Muscle of leg (tissue), 16 donors: ENCODE data around the gene HSPA12A. TPM values are rescaled to one million over a fixed set of nuclear protein-coding genes. Genes with fewer than 3 reads are reported as not detected.

ENCODE experiments used
- DNase-seq: peaks from one replicate; pipeline ENCODE4 v3.0.0; 2013
- H3K27ac ChIP-seq: one replicate; pipeline ENCODE4 v1.5.1; 2013; ENCODE audit warnings: mild to moderate bottlenecking, low read length, control low read depth
- H3K27me3 ChIP-seq: one replicate; pipeline ENCODE4 v1.6.1; 2013; ENCODE audit warnings: low read length; ENCODE audit not compliant: control insufficient read depth, insufficient read depth
- H3K36me3 ChIP-seq: one replicate; pipeline ENCODE4 v1.6.1; 2013; ENCODE audit warnings: low read length; ENCODE audit not compliant: control insufficient read depth, insufficient read depth
- H3K4me1 ChIP-seq: one replicate; pipeline ENCODE4 v1.6.1; 2013; ENCODE audit warnings: low read length; ENCODE audit not compliant: control insufficient read depth, insufficient read depth
- H3K4me3 ChIP-seq: one replicate; pipeline ENCODE4 v1.5.1; 2013; ENCODE audit warnings: low read length, control low read depth
- H3K9me3 ChIP-seq: replicated peaks from 2 replicates; pipeline ENCODE4 v1.6.1; 2013; ENCODE audit warnings: low read depth, low read length; ENCODE audit not compliant: control insufficient read depth
- WGBS: methylation state at CpG from one replicate; pipeline ENCODE4 v1.1.5; 2013; ENCODE audit warnings: missing lambda C conversion rate; ENCODE audit not compliant: insufficient coverage; 5-methylcytosine and 5-hydroxymethylcytosine counted together
- long read RNA-seq, 11 donors: transcript quantifications; one replicate each; lab custom pipeline, GENCODE V29; 2026
- polyA plus RNA-seq, 8 donors: library from polyadenylated mRNA; unstranded; fragments of 120-200 nt; gene quantifications; one replicate each; pipeline versions ENCODE4 v1.2.1 to v1.2.3, GENCODE V29; 2013; ENCODE audit warnings: inconsistent platforms in 1 of 8, low replicate concordance in 1 of 8; ENCODE audit not compliant: insufficient read length in 8 of 8, insufficient read depth in 1 of 8
- total RNA-seq: library from RNA; stranded (reverse); fragments of 120-200 nt; gene quantifications from one replicate; pipeline ENCODE4 v1.2.4, GENCODE V29; 2013

The HSPA12A gene
- 6.3 TPM for total RNA-seq
- polyA plus RNA-seq, result 10 to 100 TPM in 1 of 8 donors, 1 to 10 TPM in 7; 5.5 to 10.8 (median 7.6) TPM
- long read RNA-seq, donor 1, partial matches to known transcripts, result 0 of 1 reads
- long read RNA-seq, donor 1, other reads (novel, unspliced or antisense), result 0 of 1 reads
- long read RNA-seq, donor 2, result 0 reads
- long read RNA-seq, donor 3, full-length matches to known transcripts, result 1 of 1 reads
- long read RNA-seq, donor 3, partial matches to known transcripts, result 0 of 1 reads
- long read RNA-seq, donor 3, other reads (novel, unspliced or antisense), result 0 of 1 reads
- long read RNA-seq, donor 4, result 0 reads
- long read RNA-seq, donor 5, result 0 reads
- long read RNA-seq, donor 6, result 0 reads
- long read RNA-seq, donor 7, full-length matches to known transcripts, result 2 of 2 reads
- long read RNA-seq, donor 7, partial matches to known transcripts, result 0 of 2 reads
- long read RNA-seq, donor 7, other reads (novel, unspliced or antisense), result 0 of 2 reads
- long read RNA-seq, donor 8, full-length matches to known transcripts, result 1 of 1 reads
- long read RNA-seq, donor 8, partial matches to known transcripts, result 0 of 1 reads
- long read RNA-seq, donor 8, other reads (novel, unspliced or antisense), result 0 of 1 reads
- long read RNA-seq, donor 9, result 0 reads
- long read RNA-seq, donor 10, full-length matches to known transcripts, result 2 of 2 reads
- long read RNA-seq, donor 10, partial matches to known transcripts, result 0 of 2 reads
- long read RNA-seq, donor 10, other reads (novel, unspliced or antisense), result 0 of 2 reads
- long read RNA-seq, donor 11, partial matches to known transcripts, result 0 of 2 reads
- long read RNA-seq, donor 11, other reads (novel, unspliced or antisense), result 0 of 2 reads

GRCh38 chr10:116742367-116743265 is at the start of gene HSPA12A:
HSPA12A (minus strand) TSS chr10:116742566; CDS start chr10:116742469, 97 bp downstream.
- Histone ChIP-seq H3K9me3 (no peaks in the 10 kb centered on the region), H3K36me3 (no peaks in the 10 kb centered on the region), H3K4me1 (peaks cover 18% of the 10 kb centered on the region), H3K27me3 (peaks cover 41% of the 10 kb centered on the region), H3K4me3 (peak within 1 kb of the TSS; percentile 57), H3K27ac (no peak within 1 kb of the TSS)
- peak; percentile 91 for DNase-seq
- WGBS, result under 1% methylated on average over 107 of the region's 114 CpGs

GRCh38 chr10:116791241-116791640 is 48.9 kb upstream of the HSPA12A start:
- Histone ChIP-seq H3K36me3 (no peaks in the 10 kb centered on the region), H3K4me1 (peaks cover 4% of the 10 kb centered on the region), H3K27me3 (peaks cover 7% of the 10 kb centered on the region), H3K4me3 (no peak overlapping the region), H3K9me3 (no peaks in the 10 kb centered on the region), H3K27ac (no peak overlapping the region)
- WGBS, result no CpG with 5 or more reads among the region's 2 CpGs
- no peak for DNase-seq

- H3K36me3 ChIP-seq, result no peaks in the 10 kb centered on the region
- 1% methylated on average over 21 of the region's 29 CpGs for WGBS
- H3K4me1 ChIP-seq, result peaks cover 4% of the 10 kb centered on the region
- no peaks in the 10 kb centered on the region for H3K9me3 ChIP-seq
- no peak overlapping the region for H3K27ac ChIP-seq
- peaks cover 5% of the 10 kb centered on the region for H3K27me3 ChIP-seq
- no peak overlapping the region for H3K4me3 ChIP-seq
- DNase-seq, result peak; percentile 87
Measured at GRCh38 chr10:116787893-116788665, 45.7 kb upstream of the HSPA12A start.

GRCh38 chr10:116787053-116787659 is 44.8 kb upstream of the HSPA12A start:
- no peak overlapping the region for H3K27ac ChIP-seq
- peaks cover 4% of the 10 kb centered on the region for H3K4me1 ChIP-seq
- H3K27me3 ChIP-seq, result peaks cover 5% of the 10 kb centered on the region
- no peaks in the 10 kb centered on the region for H3K36me3 ChIP-seq
- WGBS, result 82% methylated on average over 2 of the region's 8 CpGs
- H3K9me3 ChIP-seq, result no peaks in the 10 kb centered on the region
- H3K4me3 ChIP-seq, result no peak overlapping the region
- DNase-seq, result no peak

GRCh38 chr10:116785867-116786266 is 43.5 kb upstream of the HSPA12A start:
- H3K9me3 ChIP-seq, result no peaks in the 10 kb centered on the region
- no peak overlapping the region for H3K27ac ChIP-seq
- H3K4me1 ChIP-seq, result peaks cover 4% of the 10 kb centered on the region
- 79% methylated on average over 8 of the region's 8 CpGs for WGBS
- DNase-seq, result no peak
- H3K36me3 ChIP-seq, result no peaks in the 10 kb centered on the region
- H3K27me3 ChIP-seq, result peaks cover 7% of the 10 kb centered on the region
- H3K4me3 ChIP-seq, result no peak overlapping the region

GRCh38 chr10:116785282-116785681 is 42.9 kb upstream of the HSPA12A start:
- WGBS, result 88% methylated on average over 11 of the region's 11 CpGs
- DNase-seq, result no peak
- Histone ChIP-seq H3K9me3 (no peaks in the 10 kb centered on the region), H3K4me1 (peaks cover 4% of the 10 kb centered on the region), H3K4me3 (no peak overlapping the region), H3K36me3 (no peaks in the 10 kb centered on the region), H3K27ac (no peak overlapping the region), H3K27me3 (peaks cover 7% of the 10 kb centered on the region)

GRCh38 chr10:116784651-116785050 is 42.3 kb upstream of the HSPA12A start:
- no peaks in the 10 kb centered on the region for H3K36me3 ChIP-seq
- H3K9me3 ChIP-seq, result no peaks in the 10 kb centered on the region
- 81% methylated on average over 4 of the region's 7 CpGs for WGBS
- H3K4me1 ChIP-seq, result peaks cover 4% of the 10 kb centered on the region
- peaks cover 7% of the 10 kb centered on the region for H3K27me3 ChIP-seq
- H3K4me3 ChIP-seq, result no peak overlapping the region
- DNase-seq, result no peak
- H3K27ac ChIP-seq, result no peak overlapping the region

- WGBS, result 100% methylated on average over 3 of the region's 3 CpGs
Measured at GRCh38 chr10:116784035-116784434, 41.7 kb upstream of the HSPA12A start.

More at GRCh38 chr10:116784035-116784434, 41.7 kb upstream of the HSPA12A start:
- no peak overlapping the region for H3K4me3 ChIP-seq
- H3K27ac ChIP-seq, result no peak overlapping the region
- peaks cover 7% of the 10 kb centered on the region for H3K27me3 ChIP-seq
- H3K36me3 ChIP-seq, result no peaks in the 10 kb centered on the region
- H3K4me1 ChIP-seq, result peaks cover 4% of the 10 kb centered on the region
- no peak for DNase-seq
- no peaks in the 10 kb centered on the region for H3K9me3 ChIP-seq
